ENCODE data around the gene CRMP1. TPM values are rescaled to one million over a fixed set of nuclear protein-coding genes. Genes with fewer than 3 reads are reported as not detected.

The CRMP1 gene
- total and polyA plus RNA-seq, 2 of the 4 experiments (the other 2 are of a cell fraction) = 4.1 to 7.4 TPM

- dilution Hi-C loops (cut with HindIII; ENCODE audit: low sequenced_read_pairs, unreplicated experiment) = no loop called here
- no peak overlapping the region for H3K56ac ChIP-seq (ENCODE audit: extremely low read depth, insufficient read depth, low read length)
- H2AK5ac ChIP-seq (ENCODE audit: low read depth, low read length) = no peak overlapping the region
- DNase-seq (no peak), ATAC-seq (ENCODE audit: low read depth) (no peak; the same call in 1 of the 2 replicates)
- no peak overlapping the region for H4K8ac ChIP-seq (ENCODE audit: low read depth in 2 of 2, low read length in 2 of 2)
- H3K14ac ChIP-seq (replicated peaks; ENCODE audit: low read depth, low read length) = no peak overlapping the region
- no peak overlapping the region for H3K18ac ChIP-seq (ENCODE audit: low read depth, low read length)
- TF ChIP-seq MAZ (IDR thresholded peaks at IDR 0.05; ENCODE audit: borderline replicate concordance, low read depth, low read length) (no peak), NFE2L2 (IDR thresholded peaks at IDR 0.05; ENCODE audit: low read depth, low read length) (no peak), CTCF (conservative IDR thresholded peaks at IDR 0.05; ENCODE audit: low read depth, low read length) (no peak), CHD1 (IDR thresholded peaks at IDR 0.05; ENCODE audit: low read depth, low read length) (no peak), RCOR1 (IDR thresholded peaks at IDR 0.05; ENCODE audit: insufficient replicate concordance, low read length) (no peak), BHLHE40 (IDR thresholded peaks at IDR 0.05; ENCODE audit: low read depth, low read length) (no peak), USF2 (IDR thresholded peaks at IDR 0.05; ENCODE audit: low read depth, low read length) (no peak), RFX5 (IDR thresholded peaks at IDR 0.05; ENCODE audit: low read depth, low read length) (no peak), POLR2A (IDR thresholded peaks at IDR 0.05; ENCODE audit: low read depth, low read length) (no peak), ELK1 (IDR thresholded peaks at IDR 0.05; ENCODE audit: borderline replicate concordance, low read depth, low read length) (no peak), RAD21 (IDR thresholded peaks at IDR 0.05; ENCODE audit: low read length) (no peak), SMC3 (IDR thresholded peaks at IDR 0.05; ENCODE audit: low read depth, low read length) (no peak), FOS (IDR thresholded peaks at IDR 0.05; ENCODE audit: low read depth, low read length) (no peak)
- H3K27ac ChIP-seq (ENCODE audit: insufficient read depth, low read length) = no peak overlapping the region
- intact Hi-C loops (cut with micrococcal nuclease) = no loop called here
- ChIA-PET CTCF (no interaction called here), POLR2A (ENCODE audit: unreplicated experiment) (no interaction called here)
- H3K36me3 ChIP-seq (ENCODE audit: control insufficient read depth, insufficient read depth, low read length) = peaks cover 58% of the 10 kb centered on the region
- in situ Hi-C loops (cut with MboI; ENCODE audit: low sequenced_read_pairs) = loop anchor here (10.0 kb wide), 1 partner anchor 754 kb away; no protein-coding TSS in a partner anchor
- 100% methylated on average over 2 of the region's 11 CpGs; no CpG with 5 or more reads in 1 of the 2 experiments for WGBS, 2 experiments (ENCODE audit: extremely low coverage in 2 of 2, insufficient read length in 1 of 2)
- no peak overlapping the region for H3K4me3 ChIP-seq (ENCODE audit: insufficient read depth, low read depth, low read length)
- H4K20me1 ChIP-seq (ENCODE audit: insufficient read depth, low read length) = no peaks in the 10 kb centered on the region
- BruUV-seq (replicated peaks) = no TSS peak
- H3K9me3 ChIP-seq (ENCODE audit: control insufficient read depth, insufficient read depth, low read length) = no peaks in the 10 kb centered on the region
- no peak overlapping the region for H4K91ac ChIP-seq (ENCODE audit: insufficient read depth, low read depth, low read length)
- no peak overlapping the region for H2AFZ ChIP-seq (replicated peaks; ENCODE audit: low read length, poor library complexity)
- H4K5ac ChIP-seq (ENCODE audit: low read depth, low read length) = no peak overlapping the region
- no peaks in the 10 kb centered on the region for H3K27me3 ChIP-seq (ENCODE audit: control insufficient read depth, insufficient read depth, low read length)
- no peaks in the 10 kb centered on the region for H3K79me1 ChIP-seq (ENCODE audit: low read depth in 1 of 2, low read length in 2 of 2)
- H2BK5ac ChIP-seq (ENCODE audit: low read depth, low read length, poor library complexity, severe bottlenecking) = no peak overlapping the region
- H2BK15ac ChIP-seq (ENCODE audit: low read depth, low read length) = no peak overlapping the region
- no peak overlapping the region for H3K23ac ChIP-seq (ENCODE audit: low read depth, low read length)
- H2AK9ac ChIP-seq (replicated peaks; ENCODE audit: low read depth, low read length, poor library complexity) = no peak overlapping the region
- H2BK120ac ChIP-seq (ENCODE audit: low read depth, low read length) = no peak overlapping the region
- H3K4me1 ChIP-seq (ENCODE audit: control insufficient read depth, insufficient read depth, low read length) = peaks cover 3% of the 10 kb centered on the region; the same call in 1 of the 2 replicates
- no peak overlapping the region for H3K9ac ChIP-seq (ENCODE audit: low read depth, low read length)
- no peak overlapping the region for H3K4me2 ChIP-seq (ENCODE audit: low read depth, low read length)
- no peak overlapping the region for H2BK20ac ChIP-seq (ENCODE audit: low read depth, low read length)
- no peak overlapping the region for H3K4ac ChIP-seq (ENCODE audit: low read depth, low read length)
- peaks cover 3% of the 10 kb centered on the region; the same call in 1 of the 2 replicates for H3K9me1 ChIP-seq (ENCODE audit: insufficient read depth, low read length)
Measured at GRCh38 chr4:5798462-5798861, 94.4 kb downstream of the CRMP1 start.
